Tracheal epithelial cell (primary cell): ENCODE measurements around the gene TMEM218. TPM values are rescaled to one million over a fixed set of nuclear protein-coding genes. Genes with fewer than 3 reads are reported as not detected.

Experiments used
- total RNA-seq: library from RNA; depleted of rRNA; stranded (reverse); fragments of >200 nt; gene quantifications from 2 replicates; pipeline ENCODE4 v1.2.1, GENCODE V29; 2014

The TMEM218 gene
- 14.0 and 35.4 TPM in 2 replicates for total RNA-seq

GRCh38 chr11:125111343-125112207 lies at the start of gene TMEM218:
Gene TMEM218 (minus strand): TSS chr11:125111626. CDS start chr11:125102241, 9,385 bp downstream.

GRCh38 chr11:125062931-125063428 lies 48.4 kb downstream of the TMEM218 start, which contains the start of gene SLC37A2:
Gene SLC37A2 (plus strand): TSS chr11:125063305. CDS start chr11:125063368, 63 bp downstream.

Other genes starting within 250 kb of the TMEM218 start
- gene ROBO3, start 246.2 kb downstream of the TMEM218 start, total RNA-seq: 24.7 and 35.2 TPM in 2 replicates
- gene ROBO4, start 213.8 kb downstream of the TMEM218 start, total RNA-seq: 0.43 and 0.72 TPM in 2 replicates
- 0.24 TPM in 1 of 2 replicates, not detected in the other for gene HEPN1, start 192.4 kb downstream of the TMEM218 start, total RNA-seq
- not detected in 2 replicates for gene HEPACAM, start 175.6 kb downstream of the TMEM218 start, total RNA-seq
- 1.2 and 1.5 TPM in 2 replicates for gene CCDC15, start 157.4 kb downstream of the TMEM218 start, total RNA-seq
- 18.6 and 35.2 TPM in 2 replicates for gene SLC37A2, start 48.3 kb downstream of the TMEM218 start, total RNA-seq
- gene PKNOX2, start 53.1 kb upstream of the TMEM218 start, total RNA-seq: not detected in 2 replicates